T-helper 2 cell treated with Interferon-gamma antibody and Interleukin-4, amounts not matched to agents 5 μg/mL and 100 μg/mL, for 36 hours (primary cell): ENCODE measurements around the gene ARID1A.

Experiments used
- DNase-seq: peaks from one replicate; pipeline ENCODE4 v3.0.0; 2021; ENCODE audit warnings: low spot score
- H3K27ac Mint-ChIP-seq: one replicate; pipeline ENCODE4 v1.8.0; 2021; ENCODE audit warnings: mild to moderate bottlenecking, mixed read lengths
- H3K27me3 Mint-ChIP-seq: one replicate; pipeline ENCODE4 v1.8.0; 2021; ENCODE audit warnings: low read depth, mixed read lengths
- H3K36me3 Mint-ChIP-seq: one replicate; pipeline ENCODE4 v1.8.0; 2021; ENCODE audit warnings: low read depth, mixed read lengths
- H3K4me1 Mint-ChIP-seq: one replicate; pipeline ENCODE4 v1.8.0; 2021; ENCODE audit warnings: low read depth, mixed read lengths
- H3K4me3 Mint-ChIP-seq: one replicate; pipeline ENCODE4 v1.8.0; 2022; ENCODE audit warnings: mild to moderate bottlenecking, moderate library complexity, mixed read lengths
- H3K9me3 Mint-ChIP-seq: one replicate; pipeline ENCODE4 v1.8.0; 2021; ENCODE audit warnings: mixed read lengths

ARID1A gene

DNA sequence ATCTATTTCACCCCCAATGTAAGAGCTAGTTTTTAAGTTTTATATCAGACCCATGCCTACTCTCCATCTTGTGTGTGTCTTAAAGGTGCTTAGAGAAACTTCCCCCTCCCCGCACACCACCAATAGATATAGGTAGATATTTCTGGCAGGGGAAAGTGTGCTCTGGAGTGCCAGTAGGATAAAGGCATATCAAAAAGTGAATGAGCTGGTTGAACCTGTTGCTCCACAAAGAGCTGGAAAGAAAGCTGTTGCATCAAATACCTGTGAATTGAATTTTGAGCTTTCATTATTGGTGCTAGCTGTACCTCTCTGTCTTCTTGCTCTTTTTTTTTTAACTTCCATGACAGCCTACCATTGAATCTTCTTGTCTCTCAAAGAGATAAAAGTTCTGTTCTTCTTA, 32.8 kb downstream of the ARID1A start:
- H3K4me3 Mint-ChIP-seq = no peak overlapping the region
- H3K9me3 Mint-ChIP-seq = no peaks in the 10 kb centered on the region
- H3K27me3 Mint-ChIP-seq = no peaks in the 10 kb centered on the region
- H3K36me3 Mint-ChIP-seq = peaks cover 38% of the 10 kb centered on the region
- DNase-seq = no peak
- peaks cover 60% of the 10 kb centered on the region for H3K4me1 Mint-ChIP-seq
- H3K27ac Mint-ChIP-seq = peak overlapping the region; percentile 48

DNA sequence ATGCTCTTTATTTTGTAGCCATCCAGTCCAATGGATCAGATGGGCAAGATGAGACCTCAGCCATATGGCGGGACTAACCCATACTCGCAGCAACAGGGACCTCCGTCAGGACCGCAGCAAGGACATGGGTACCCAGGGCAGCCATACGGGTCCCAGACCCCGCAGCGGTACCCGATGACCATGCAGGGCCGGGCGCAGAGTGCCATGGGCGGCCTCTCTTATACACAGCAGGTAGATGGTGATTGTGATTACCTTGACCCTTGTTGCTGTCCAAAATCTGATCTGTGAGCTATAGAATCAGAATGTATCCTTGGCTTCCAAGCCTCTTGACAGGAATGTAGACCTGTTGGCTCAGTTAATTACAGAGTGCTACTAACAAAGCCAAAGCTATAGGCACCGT, 33.8 kb downstream of the ARID1A start:
- peaks cover 48% of the 10 kb centered on the region for H3K36me3 Mint-ChIP-seq
- H3K4me1 Mint-ChIP-seq = peaks cover 57% of the 10 kb centered on the region
- H3K9me3 Mint-ChIP-seq = no peaks in the 10 kb centered on the region
- no peak overlapping the region for H3K4me3 Mint-ChIP-seq
- H3K27ac Mint-ChIP-seq = peak overlapping the region; percentile 26
- DNase-seq = no peak
- no peaks in the 10 kb centered on the region for H3K27me3 Mint-ChIP-seq

DNA sequence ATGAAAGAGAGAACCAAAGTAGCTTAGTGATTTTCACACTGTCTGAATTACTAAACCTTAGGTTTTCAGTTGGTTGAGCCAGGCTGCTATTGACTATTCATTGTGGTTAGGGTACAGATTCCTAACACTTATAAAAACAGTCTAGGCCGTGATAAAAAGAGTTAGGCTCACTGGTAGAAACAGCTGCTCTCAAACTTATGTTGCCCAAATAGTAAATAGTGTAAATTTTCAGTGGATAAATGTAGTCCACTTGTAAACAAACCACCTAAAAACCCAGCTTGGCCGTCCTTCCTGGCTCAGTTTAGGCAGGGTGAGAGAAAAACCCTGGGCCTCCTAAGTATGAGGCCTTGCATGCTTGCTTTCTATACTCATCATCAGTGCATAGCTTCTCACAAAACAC, 34.9 kb downstream of the ARID1A start:
- peaks cover 55% of the 10 kb centered on the region for H3K36me3 Mint-ChIP-seq
- H3K27ac Mint-ChIP-seq = peak overlapping the region; percentile 34
- DNase-seq = no peak

DNA sequence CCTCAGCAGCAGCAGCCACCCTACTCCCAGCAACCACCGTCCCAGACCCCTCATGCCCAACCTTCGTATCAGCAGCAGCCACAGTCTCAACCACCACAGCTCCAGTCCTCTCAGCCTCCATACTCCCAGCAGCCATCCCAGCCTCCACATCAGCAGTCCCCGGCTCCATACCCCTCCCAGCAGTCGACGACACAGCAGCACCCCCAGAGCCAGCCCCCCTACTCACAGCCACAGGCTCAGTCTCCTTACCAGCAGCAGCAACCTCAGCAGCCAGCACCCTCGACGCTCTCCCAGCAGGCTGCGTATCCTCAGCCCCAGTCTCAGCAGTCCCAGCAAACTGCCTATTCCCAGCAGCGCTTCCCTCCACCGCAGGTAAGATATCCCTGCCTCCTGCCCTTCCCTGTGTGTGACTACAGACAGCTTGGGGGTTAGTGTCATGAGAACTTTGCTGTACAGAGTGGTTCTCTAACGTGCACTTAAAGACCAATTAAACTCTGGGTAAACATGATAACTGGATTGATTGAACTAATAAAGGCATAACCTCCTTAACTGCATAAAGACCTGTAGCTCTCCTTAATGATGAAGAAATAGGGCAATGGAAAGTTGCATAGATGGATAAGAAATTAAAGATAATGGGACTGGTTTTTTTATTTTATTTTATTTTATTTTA, 35.6 kb downstream of the ARID1A start:
- peak overlapping the region; percentile 34 for H3K27ac Mint-ChIP-seq
- peaks cover 51% of the 10 kb centered on the region for H3K4me1 Mint-ChIP-seq

More for the DNA sequence above, 34.9 kb downstream of the ARID1A start:
- H3K27me3 Mint-ChIP-seq = no peaks in the 10 kb centered on the region
- no peak overlapping the region for H3K4me3 Mint-ChIP-seq
- H3K9me3 Mint-ChIP-seq = no peaks in the 10 kb centered on the region
- peaks cover 53% of the 10 kb centered on the region for H3K4me1 Mint-ChIP-seq

DNA sequence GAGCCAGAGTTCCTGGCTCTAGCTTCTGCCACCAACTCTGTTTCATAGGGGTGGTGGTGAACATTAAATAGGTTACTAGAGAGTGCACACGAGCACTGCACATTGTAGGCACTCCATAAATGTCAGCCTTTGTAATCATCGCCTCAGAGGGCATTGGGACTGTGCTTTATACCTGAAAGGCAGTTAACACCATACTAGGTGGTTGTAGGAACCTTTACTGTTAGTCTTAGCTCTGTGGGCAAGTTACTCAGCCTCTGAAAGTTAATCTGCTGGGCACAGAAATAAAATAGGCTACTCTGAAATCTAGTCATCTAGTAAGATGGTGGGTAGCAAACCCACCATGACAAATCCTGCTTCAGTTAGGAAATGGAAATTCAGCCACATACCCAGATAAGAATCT, 37.6 kb downstream of the ARID1A start:
- DNase-seq = no peak
- H3K36me3 Mint-ChIP-seq = peaks cover 62% of the 10 kb centered on the region
- H3K27me3 Mint-ChIP-seq = no peaks in the 10 kb centered on the region
- H3K4me3 Mint-ChIP-seq = no peak overlapping the region
- no peaks in the 10 kb centered on the region for H3K9me3 Mint-ChIP-seq
- H3K4me1 Mint-ChIP-seq = peaks cover 36% of the 10 kb centered on the region
- no peak overlapping the region for H3K27ac Mint-ChIP-seq

More for the DNA sequence above, 35.6 kb downstream of the ARID1A start:
- H3K9me3 Mint-ChIP-seq = no peaks in the 10 kb centered on the region
- H3K36me3 Mint-ChIP-seq = peaks cover 56% of the 10 kb centered on the region
- no peak overlapping the region for H3K4me3 Mint-ChIP-seq
- no peaks in the 10 kb centered on the region for H3K27me3 Mint-ChIP-seq
- no peak for DNase-seq

DNA sequence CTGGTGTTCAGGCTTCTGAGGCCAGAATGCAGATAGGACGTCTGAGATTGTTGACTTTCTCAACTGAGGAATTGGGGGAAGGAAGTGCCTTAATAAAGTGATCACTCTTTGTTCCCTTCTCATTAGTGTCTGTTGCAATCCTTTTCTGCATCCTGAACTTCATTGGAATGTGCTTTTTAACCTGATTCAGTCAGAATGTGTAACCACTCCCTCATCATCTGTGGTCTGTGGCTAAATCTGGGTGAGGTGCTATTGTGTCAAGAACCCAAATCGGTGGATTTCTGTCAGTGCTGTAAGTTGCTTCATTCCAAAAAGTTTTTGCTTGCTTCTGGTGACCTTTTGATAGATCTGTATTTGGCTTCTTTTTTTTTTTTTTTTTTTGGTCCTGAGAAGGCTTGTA, 38.2 kb downstream of the ARID1A start:
- H3K4me3 Mint-ChIP-seq = no peak overlapping the region
- H3K4me1 Mint-ChIP-seq = peaks cover 34% of the 10 kb centered on the region

DNA sequence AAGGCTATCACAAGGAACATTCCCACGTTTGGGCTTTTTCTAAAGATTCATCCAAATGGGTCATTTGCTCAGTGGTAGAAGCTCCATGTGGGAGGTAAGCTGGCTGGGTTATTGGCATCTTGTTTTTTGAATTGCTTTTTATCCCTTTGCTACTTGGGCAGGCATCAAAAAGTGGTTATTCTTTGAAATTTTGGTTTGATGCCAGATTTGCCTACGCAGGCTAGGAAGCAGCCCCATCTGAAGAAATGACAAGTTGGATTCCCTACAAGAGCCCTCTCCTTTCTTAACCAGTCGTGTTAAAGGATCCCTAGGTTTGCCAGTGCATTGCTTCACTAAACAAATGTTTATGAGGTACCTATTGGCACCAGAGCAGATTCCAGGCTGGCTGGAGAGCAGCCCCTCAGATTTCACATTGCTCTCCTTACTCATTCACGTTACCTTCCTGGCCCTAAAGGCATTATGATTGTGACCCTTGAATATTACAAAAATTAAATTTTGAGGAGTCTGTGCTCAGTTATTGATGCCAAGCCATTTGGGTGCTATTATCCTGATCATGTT, 38.8 kb downstream of the ARID1A start:
- peaks cover 40% of the 10 kb centered on the region for H3K4me1 Mint-ChIP-seq
- H3K36me3 Mint-ChIP-seq = peaks cover 65% of the 10 kb centered on the region
- no peak for DNase-seq
- no peak overlapping the region for H3K4me3 Mint-ChIP-seq
- no peaks in the 10 kb centered on the region for H3K27me3 Mint-ChIP-seq
- H3K27ac Mint-ChIP-seq = no peak overlapping the region
- no peaks in the 10 kb centered on the region for H3K9me3 Mint-ChIP-seq

More for the DNA sequence above, 38.2 kb downstream of the ARID1A start:
- Mint-ChIP-seq H3K36me3 (peaks cover 62% of the 10 kb centered on the region), H3K27ac (no peak overlapping the region), H3K9me3 (no peaks in the 10 kb centered on the region), H3K27me3 (no peaks in the 10 kb centered on the region)
- peak; percentile 30 for DNase-seq

DNA sequence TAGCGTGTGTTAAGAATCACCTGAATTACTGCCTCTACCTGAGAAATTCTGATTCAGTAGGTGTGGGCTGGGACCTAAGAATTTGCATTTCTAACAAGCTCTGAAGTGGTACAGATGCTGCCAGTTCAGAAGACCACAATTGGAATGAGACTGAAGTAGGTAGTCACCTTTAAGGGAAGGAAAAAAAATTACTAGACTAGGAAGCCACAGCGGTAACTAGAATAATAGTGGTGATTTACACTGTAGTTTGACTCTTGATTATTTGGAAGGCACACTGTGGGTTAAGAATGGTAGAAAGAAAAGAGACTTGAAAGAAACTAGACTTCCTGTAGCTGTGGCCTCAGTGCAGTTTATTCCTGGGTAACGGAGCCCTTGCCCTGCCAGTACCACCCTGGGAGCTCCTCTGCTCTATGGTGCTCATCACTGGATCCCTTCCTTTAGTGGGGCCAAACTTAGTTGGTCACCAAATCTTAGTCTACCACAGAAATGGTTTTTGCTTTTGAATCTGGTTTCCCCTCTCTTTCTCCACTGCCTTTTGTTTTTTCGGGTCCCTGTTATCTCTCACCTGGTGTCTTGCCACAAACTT, 43.6 kb downstream of the ARID1A start:
- Mint-ChIP-seq H3K27ac (peak overlapping the region; percentile 60), H3K36me3 (peaks cover 62% of the 10 kb centered on the region), H3K9me3 (no peaks in the 10 kb centered on the region), H3K4me3 (peak overlapping the region; percentile 49), H3K27me3 (no peaks in the 10 kb centered on the region), H3K4me1 (peaks cover 47% of the 10 kb centered on the region)
- DNase-seq = no peak

DNA sequence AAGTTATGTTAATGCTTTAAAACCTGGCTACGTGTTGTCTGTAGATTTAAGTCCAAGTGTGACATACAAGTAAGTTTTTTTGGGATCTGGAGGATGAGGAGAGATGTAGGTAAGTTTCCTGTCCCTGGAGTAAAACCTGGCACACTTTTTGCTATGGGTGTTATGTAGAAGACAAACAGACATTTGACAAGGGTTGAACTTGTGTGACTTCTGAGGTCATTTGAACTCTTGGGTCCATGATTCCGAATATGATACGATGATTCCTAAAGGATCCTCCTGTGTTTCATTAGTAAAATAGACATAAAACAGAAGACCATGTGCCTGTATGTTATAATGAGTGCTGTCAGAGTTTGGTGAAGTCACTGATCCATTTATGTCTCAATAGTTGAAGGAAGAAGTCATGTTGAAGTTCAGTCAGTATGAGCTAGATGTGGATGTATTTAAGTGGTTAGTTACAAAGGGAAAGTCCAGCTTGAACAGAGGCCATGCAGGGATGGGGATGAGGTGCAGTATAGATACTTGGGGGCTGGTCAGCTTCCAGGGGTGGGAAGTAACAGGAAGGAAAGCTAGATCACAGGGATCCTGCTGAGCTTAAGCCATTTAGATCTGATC, 44.3 kb downstream of the ARID1A start:
- peaks cover 54% of the 10 kb centered on the region for H3K4me1 Mint-ChIP-seq
- H3K4me3 Mint-ChIP-seq = no peak overlapping the region
- H3K27ac Mint-ChIP-seq = peak overlapping the region; percentile 64
- H3K36me3 Mint-ChIP-seq = peaks cover 64% of the 10 kb centered on the region
- no peaks in the 10 kb centered on the region for H3K9me3 Mint-ChIP-seq
- DNase-seq = no peak
- H3K27me3 Mint-ChIP-seq = no peaks in the 10 kb centered on the region

DNA sequence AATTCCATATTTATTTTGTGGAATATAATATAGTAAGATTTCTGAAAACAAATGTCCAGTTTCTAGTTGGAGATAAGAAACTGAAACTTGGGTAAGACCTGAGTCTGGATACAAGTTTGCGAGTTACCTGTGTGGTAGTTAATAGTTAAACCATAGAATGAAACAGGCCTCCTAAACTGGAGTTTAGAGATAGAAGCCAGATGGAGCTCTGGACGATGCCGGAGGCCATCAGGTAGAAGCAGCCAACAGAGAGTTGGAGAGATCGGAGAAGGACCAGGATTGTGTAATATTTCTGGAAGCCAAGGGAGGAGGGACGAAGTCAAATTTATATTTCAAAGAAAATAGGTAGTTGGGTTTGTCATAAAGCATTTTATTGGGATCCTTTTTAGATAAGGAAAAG, 45.1 kb downstream of the ARID1A start:
- no peaks in the 10 kb centered on the region for H3K27me3 Mint-ChIP-seq
- H3K27ac Mint-ChIP-seq = no peak overlapping the region
- H3K4me3 Mint-ChIP-seq = no peak overlapping the region
- H3K4me1 Mint-ChIP-seq = peaks cover 55% of the 10 kb centered on the region
- H3K9me3 Mint-ChIP-seq = no peaks in the 10 kb centered on the region
- DNase-seq = no peak
- peaks cover 58% of the 10 kb centered on the region for H3K36me3 Mint-ChIP-seq

DNA sequence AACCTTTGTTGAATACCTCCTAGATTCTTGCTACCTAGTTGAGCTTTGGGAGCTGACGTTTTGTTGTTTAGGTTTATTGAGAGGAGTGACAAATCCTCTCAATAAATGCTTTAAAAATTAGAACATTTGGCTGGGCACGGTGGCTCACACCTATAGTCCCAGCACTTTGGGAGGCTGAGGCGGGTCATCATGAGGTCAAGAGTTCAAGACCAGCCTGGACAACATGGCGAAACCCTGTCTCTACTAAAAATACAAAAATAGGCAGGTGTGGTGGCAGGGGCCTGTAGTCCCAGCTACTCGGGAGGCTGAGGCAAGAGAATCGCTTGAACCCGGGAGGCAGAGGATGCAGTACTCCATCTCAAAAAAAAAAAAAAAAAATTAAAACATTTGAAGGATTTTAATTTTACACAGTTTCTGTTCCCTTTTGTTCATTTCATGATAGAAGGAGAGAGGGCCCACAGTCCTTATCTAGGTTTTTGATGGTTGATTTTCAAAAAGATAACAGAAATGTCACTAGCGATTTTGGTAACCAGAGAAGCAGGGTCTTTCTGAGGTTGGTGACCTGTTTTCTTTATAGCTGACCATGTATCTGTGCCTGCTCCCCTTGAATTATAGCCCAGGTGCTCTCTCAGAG, 47.7 kb downstream of the ARID1A start:
- H3K27ac Mint-ChIP-seq = peak overlapping the region; percentile 86
- H3K9me3 Mint-ChIP-seq = no peaks in the 10 kb centered on the region
- H3K4me3 Mint-ChIP-seq = peak overlapping the region; percentile 69
- peaks cover 71% of the 10 kb centered on the region for H3K36me3 Mint-ChIP-seq
- DNase-seq = no peak
- peaks cover 70% of the 10 kb centered on the region for H3K4me1 Mint-ChIP-seq
- no peaks in the 10 kb centered on the region for H3K27me3 Mint-ChIP-seq

DNA sequence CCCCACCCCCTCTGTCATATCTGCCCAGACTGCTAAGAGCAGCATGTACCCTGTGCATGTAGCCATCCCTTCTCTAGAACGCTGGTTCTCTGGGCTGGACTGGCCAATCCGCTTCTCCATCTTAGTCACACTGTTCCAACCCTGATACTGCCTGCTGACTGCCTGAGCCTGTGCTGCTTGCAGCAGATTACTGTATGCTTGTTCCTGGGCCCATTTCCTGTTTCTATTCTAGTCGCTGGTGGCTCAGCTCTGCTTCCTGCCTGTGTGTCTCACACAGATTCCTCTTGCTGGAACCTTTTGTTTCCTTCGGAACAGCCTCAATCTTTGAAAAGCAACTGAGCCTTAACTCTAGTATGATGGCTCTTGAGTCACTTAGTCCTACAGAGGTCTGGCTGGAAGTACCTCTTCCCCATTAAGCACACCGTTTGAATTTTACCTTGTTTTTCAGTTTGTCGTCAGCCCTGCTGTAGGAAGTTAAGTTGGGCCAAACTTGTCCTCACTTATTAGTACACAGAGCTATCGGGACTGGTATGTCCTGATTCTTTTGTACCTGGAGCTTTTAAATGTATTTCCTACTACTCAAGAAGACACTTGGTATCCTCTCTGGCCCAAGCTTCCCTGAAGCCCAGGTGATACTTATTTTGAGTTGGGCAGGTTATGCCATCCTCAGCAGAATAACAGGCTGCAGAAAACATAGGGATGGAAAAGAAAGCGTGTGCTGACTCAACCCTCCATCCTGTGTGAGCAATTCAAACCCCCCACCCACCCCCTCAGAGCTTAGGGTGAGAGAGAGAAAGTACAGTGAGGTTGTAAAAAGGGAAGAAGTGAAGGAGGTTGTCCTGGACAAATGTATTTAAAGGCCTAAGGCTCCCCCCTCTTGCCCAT, 48.5 kb downstream of the ARID1A start:
- Mint-ChIP-seq H3K36me3 (peaks cover 73% of the 10 kb centered on the region), H3K27ac (peak overlapping the region; percentile 86), H3K27me3 (no peaks in the 10 kb centered on the region), H3K4me1 (peaks cover 68% of the 10 kb centered on the region), H3K9me3 (no peaks in the 10 kb centered on the region), H3K4me3 (peak overlapping the region; percentile 69)
- DNase-seq = peak; percentile 89

DNA sequence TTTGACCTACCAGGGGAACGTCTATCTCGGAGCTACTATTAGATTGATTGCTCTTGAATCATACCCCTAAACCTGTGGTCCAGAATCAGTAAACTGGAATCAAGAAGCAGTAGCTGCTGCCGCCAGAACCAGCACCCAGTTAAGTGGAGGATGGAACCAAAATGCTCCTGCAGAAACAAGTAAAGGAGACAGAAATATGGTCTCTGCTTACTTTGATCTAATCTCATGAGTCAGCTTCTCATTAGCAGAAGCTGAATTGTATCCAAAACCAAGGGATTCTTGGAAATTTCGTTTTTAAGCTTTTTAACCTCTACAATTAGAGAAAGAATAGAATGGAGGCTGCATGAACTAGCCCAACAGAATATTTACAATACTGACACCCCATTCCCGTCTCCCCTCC, 49.4 kb downstream of the ARID1A start:
- Mint-ChIP-seq H3K36me3 (peaks cover 73% of the 10 kb centered on the region), H3K4me1 (peaks cover 66% of the 10 kb centered on the region), H3K4me3 (peak overlapping the region; percentile 69), H3K9me3 (no peaks in the 10 kb centered on the region), H3K27me3 (no peaks in the 10 kb centered on the region), H3K27ac (peak overlapping the region; percentile 86)
- DNase-seq = no peak
